ENCODE measurements around the gene ZSWIM6.

Gene ZSWIM6

GRCh38 chr5:61491861-61492260 is 159.8 kb downstream of the ZSWIM6 start:
- H3K27ac ChIP-seq (ENCODE audit: insufficient read depth, low read length, poor library complexity, severe bottlenecking), result no peak overlapping the region
- no peaks in the 10 kb centered on the region for H3K4me1 ChIP-seq (ENCODE audit: control insufficient read depth, insufficient read depth, low read length, poor library complexity, severe bottlenecking)
- no peak overlapping the region for H3K4me3 ChIP-seq (ENCODE audit: insufficient read depth, low read depth, low read length, poor library complexity, severe bottlenecking)
- DNase-seq, result no peak
- H3K27me3 ChIP-seq (replicated peaks; ENCODE audit: control insufficient read depth, insufficient read depth, low read length, poor library complexity, severe bottlenecking), result no peaks in the 10 kb centered on the region
- no peaks in the 10 kb centered on the region for H3K36me3 ChIP-seq (ENCODE audit: control insufficient read depth, insufficient read depth, low read length)
- H3K9me3 ChIP-seq (ENCODE audit: control insufficient read depth, low read length), result no peaks in the 10 kb centered on the region

GRCh38 chr5:61493973-61494372 is 161.9 kb downstream of the ZSWIM6 start:
- H3K27me3 ChIP-seq (replicated peaks; ENCODE audit: control insufficient read depth, insufficient read depth, low read length, poor library complexity, severe bottlenecking), result no peaks in the 10 kb centered on the region
- H3K36me3 ChIP-seq (ENCODE audit: control insufficient read depth, insufficient read depth, low read length), result no peaks in the 10 kb centered on the region
- no peak overlapping the region for H3K27ac ChIP-seq (ENCODE audit: insufficient read depth, low read length, poor library complexity, severe bottlenecking)
- no peaks in the 10 kb centered on the region for H3K4me1 ChIP-seq (ENCODE audit: control insufficient read depth, insufficient read depth, low read length, poor library complexity, severe bottlenecking)
- DNase-seq, result no peak
- no peaks in the 10 kb centered on the region for H3K9me3 ChIP-seq (ENCODE audit: control insufficient read depth, low read length)
- no peak overlapping the region for H3K4me3 ChIP-seq (ENCODE audit: insufficient read depth, low read depth, low read length, poor library complexity, severe bottlenecking)

GRCh38 chr5:61496446-61496845 is 164.4 kb downstream of the ZSWIM6 start:
- DNase-seq, result no peak
- H3K27ac ChIP-seq (ENCODE audit: insufficient read depth, low read length, poor library complexity, severe bottlenecking), result no peak overlapping the region
- no peaks in the 10 kb centered on the region for H3K9me3 ChIP-seq (ENCODE audit: control insufficient read depth, low read length)
- no peaks in the 10 kb centered on the region for H3K36me3 ChIP-seq (ENCODE audit: control insufficient read depth, insufficient read depth, low read length)
- no peaks in the 10 kb centered on the region for H3K27me3 ChIP-seq (replicated peaks; ENCODE audit: control insufficient read depth, insufficient read depth, low read length, poor library complexity, severe bottlenecking)
- no peaks in the 10 kb centered on the region for H3K4me1 ChIP-seq (ENCODE audit: control insufficient read depth, insufficient read depth, low read length, poor library complexity, severe bottlenecking)
- H3K4me3 ChIP-seq (ENCODE audit: insufficient read depth, low read depth, low read length, poor library complexity, severe bottlenecking), result no peak overlapping the region

- no peak for DNase-seq
Observed at GRCh38 chr5:61496860-61497259, 164.8 kb downstream of the ZSWIM6 start.

GRCh38 chr5:61498121-61498520 is 166.1 kb downstream of the ZSWIM6 start:
- H3K27ac ChIP-seq (ENCODE audit: insufficient read depth, low read length, poor library complexity, severe bottlenecking), result no peak overlapping the region
- DNase-seq, result no peak
- H3K9me3 ChIP-seq (ENCODE audit: control insufficient read depth, low read length), result no peaks in the 10 kb centered on the region
- H3K4me1 ChIP-seq (ENCODE audit: control insufficient read depth, insufficient read depth, low read length, poor library complexity, severe bottlenecking), result no peaks in the 10 kb centered on the region
- no peaks in the 10 kb centered on the region for H3K27me3 ChIP-seq (replicated peaks; ENCODE audit: control insufficient read depth, insufficient read depth, low read length, poor library complexity, severe bottlenecking)
- no peaks in the 10 kb centered on the region for H3K36me3 ChIP-seq (ENCODE audit: control insufficient read depth, insufficient read depth, low read length)
- H3K4me3 ChIP-seq (ENCODE audit: insufficient read depth, low read depth, low read length, poor library complexity, severe bottlenecking), result no peak overlapping the region

More at GRCh38 chr5:61496860-61497259, 164.8 kb downstream of the ZSWIM6 start:
- Histone ChIP-seq H3K4me1 (ENCODE audit: control insufficient read depth, insufficient read depth, low read length, poor library complexity, severe bottlenecking) (no peaks in the 10 kb centered on the region), H3K27ac (ENCODE audit: insufficient read depth, low read length, poor library complexity, severe bottlenecking) (no peak overlapping the region), H3K36me3 (ENCODE audit: control insufficient read depth, insufficient read depth, low read length) (no peaks in the 10 kb centered on the region), H3K9me3 (ENCODE audit: control insufficient read depth, low read length) (no peaks in the 10 kb centered on the region), H3K4me3 (ENCODE audit: insufficient read depth, low read depth, low read length, poor library complexity, severe bottlenecking) (no peak overlapping the region), H3K27me3 (replicated peaks; ENCODE audit: control insufficient read depth, insufficient read depth, low read length, poor library complexity, severe bottlenecking) (no peaks in the 10 kb centered on the region)

- Histone ChIP-seq H3K36me3 (ENCODE audit: control insufficient read depth, insufficient read depth, low read length) (no peaks in the 10 kb centered on the region), H3K4me3 (ENCODE audit: insufficient read depth, low read depth, low read length, poor library complexity, severe bottlenecking) (no peak overlapping the region), H3K27ac (ENCODE audit: insufficient read depth, low read length, poor library complexity, severe bottlenecking) (no peak overlapping the region), H3K4me1 (ENCODE audit: control insufficient read depth, insufficient read depth, low read length, poor library complexity, severe bottlenecking) (no peaks in the 10 kb centered on the region), H3K27me3 (replicated peaks; ENCODE audit: control insufficient read depth, insufficient read depth, low read length, poor library complexity, severe bottlenecking) (no peaks in the 10 kb centered on the region), H3K9me3 (ENCODE audit: control insufficient read depth, low read length) (no peaks in the 10 kb centered on the region)
- no peak for DNase-seq
Observed at GRCh38 chr5:61501971-61502370, 169.9 kb downstream of the ZSWIM6 start.

- Histone ChIP-seq H3K9me3 (ENCODE audit: control insufficient read depth, low read length) (no peaks in the 10 kb centered on the region), H3K27me3 (replicated peaks; ENCODE audit: control insufficient read depth, insufficient read depth, low read length, poor library complexity, severe bottlenecking) (no peaks in the 10 kb centered on the region), H3K36me3 (ENCODE audit: control insufficient read depth, insufficient read depth, low read length) (no peaks in the 10 kb centered on the region), H3K4me1 (ENCODE audit: control insufficient read depth, insufficient read depth, low read length, poor library complexity, severe bottlenecking) (no peaks in the 10 kb centered on the region), H3K4me3 (ENCODE audit: insufficient read depth, low read depth, low read length, poor library complexity, severe bottlenecking) (no peak overlapping the region), H3K27ac (ENCODE audit: insufficient read depth, low read length, poor library complexity, severe bottlenecking) (no peak overlapping the region)
- no peak for DNase-seq
Observed at GRCh38 chr5:61504143-61504770, 172.2 kb downstream of the ZSWIM6 start.

GRCh38 chr5:61505281-61505680 is 173.2 kb downstream of the ZSWIM6 start:
- no peaks in the 10 kb centered on the region for H3K9me3 ChIP-seq (ENCODE audit: control insufficient read depth, low read length)
- no peaks in the 10 kb centered on the region for H3K4me1 ChIP-seq (ENCODE audit: control insufficient read depth, insufficient read depth, low read length, poor library complexity, severe bottlenecking)
- H3K4me3 ChIP-seq (ENCODE audit: insufficient read depth, low read depth, low read length, poor library complexity, severe bottlenecking), result no peak overlapping the region
- H3K27ac ChIP-seq (ENCODE audit: insufficient read depth, low read length, poor library complexity, severe bottlenecking), result no peak overlapping the region
- H3K27me3 ChIP-seq (replicated peaks; ENCODE audit: control insufficient read depth, insufficient read depth, low read length, poor library complexity, severe bottlenecking), result no peaks in the 10 kb centered on the region
- DNase-seq, result no peak
- H3K36me3 ChIP-seq (ENCODE audit: control insufficient read depth, insufficient read depth, low read length), result no peaks in the 10 kb centered on the region

- Histone ChIP-seq H3K36me3 (ENCODE audit: control insufficient read depth, insufficient read depth, low read length) (no peaks in the 10 kb centered on the region), H3K4me1 (ENCODE audit: control insufficient read depth, insufficient read depth, low read length, poor library complexity, severe bottlenecking) (no peaks in the 10 kb centered on the region)
Observed at GRCh38 chr5:61507232-61507631, 175.2 kb downstream of the ZSWIM6 start.

GRCh38 chr5:61516946-61517345 is 184.9 kb downstream of the ZSWIM6 start:
- H3K27ac ChIP-seq (ENCODE audit: insufficient read depth, low read length, poor library complexity, severe bottlenecking), result no peak overlapping the region
- no peaks in the 10 kb centered on the region for H3K9me3 ChIP-seq (ENCODE audit: control insufficient read depth, low read length)
- no peak overlapping the region for H3K4me3 ChIP-seq (ENCODE audit: insufficient read depth, low read depth, low read length, poor library complexity, severe bottlenecking)
- H3K4me1 ChIP-seq (ENCODE audit: control insufficient read depth, insufficient read depth, low read length, poor library complexity, severe bottlenecking), result no peaks in the 10 kb centered on the region
- no peaks in the 10 kb centered on the region for H3K36me3 ChIP-seq (ENCODE audit: control insufficient read depth, insufficient read depth, low read length)
- no peak for DNase-seq
- no peaks in the 10 kb centered on the region for H3K27me3 ChIP-seq (replicated peaks; ENCODE audit: control insufficient read depth, insufficient read depth, low read length, poor library complexity, severe bottlenecking)

More at GRCh38 chr5:61507232-61507631, 175.2 kb downstream of the ZSWIM6 start:
- Histone ChIP-seq H3K27ac (ENCODE audit: insufficient read depth, low read length, poor library complexity, severe bottlenecking) (no peak overlapping the region), H3K4me3 (ENCODE audit: insufficient read depth, low read depth, low read length, poor library complexity, severe bottlenecking) (no peak overlapping the region), H3K9me3 (ENCODE audit: control insufficient read depth, low read length) (no peaks in the 10 kb centered on the region), H3K27me3 (replicated peaks; ENCODE audit: control insufficient read depth, insufficient read depth, low read length, poor library complexity, severe bottlenecking) (no peaks in the 10 kb centered on the region)
- no peak for DNase-seq
